Measurements from ENCODE around the gene TINAGL1.
"Not testable (repeated sequence)": the region's sequence is repeated elsewhere in the genome, so short reads cannot be mapped to it uniquely, and the experiment has no call there.

The TINAGL1 gene

GRCh38 chr1:31583995-31584868 lies 7.9 kb downstream of the TINAGL1 start:
- DNase-seq (ENCODE audit: low spot score): peak; percentile 57

GRCh38 chr1:31584869-31585735 lies 8.8 kb downstream of the TINAGL1 start:
- no peak for DNase-seq (ENCODE audit: low spot score)

GRCh38 chr1:31585736-31586365 lies 9.5 kb downstream of the TINAGL1 start:
- no peak for DNase-seq (ENCODE audit: low spot score)

- no peak for DNase-seq (ENCODE audit: low spot score)
Measured at GRCh38 chr1:31586376-31587327, 10.3 kb downstream of the TINAGL1 start.

- DNase-seq (ENCODE audit: low spot score): not testable (repeated sequence)
Measured at GRCh38 chr1:31587328-31587699, 11.0 kb downstream of the TINAGL1 start.

- peak; percentile 76 for DNase-seq (ENCODE audit: low spot score)
Measured at GRCh38 chr1:31587720-31588423, 11.6 kb downstream of the TINAGL1 start.

GRCh38 chr1:31588751-31589515 lies 12.6 kb downstream of the TINAGL1 start:
- peak; percentile 50 for DNase-seq (ENCODE audit: low spot score)

- DNase-seq (ENCODE audit: low spot score): no peak
Measured at GRCh38 chr1:31591425-31592093, 15.2 kb downstream of the TINAGL1 start.

GRCh38 chr1:31592132-31592531 lies 15.8 kb downstream of the TINAGL1 start:
- DNase-seq (ENCODE audit: low spot score): no peak

GRCh38 chr1:31593136-31593665 lies 16.9 kb downstream of the TINAGL1 start:
- no peak for DNase-seq (ENCODE audit: low spot score)

- DNase-seq (ENCODE audit: low spot score): peak; percentile 82
Measured at GRCh38 chr1:31593770-31594632, 17.7 kb downstream of the TINAGL1 start.

- no peak for DNase-seq (ENCODE audit: low spot score)
Measured at GRCh38 chr1:31595836-31596736, 19.8 kb downstream of the TINAGL1 start.

GRCh38 chr1:31596737-31597097 lies 20.4 kb downstream of the TINAGL1 start:
- no peak for DNase-seq (ENCODE audit: low spot score)

- no peak for DNase-seq (ENCODE audit: low spot score)
Measured at GRCh38 chr1:31598980-31599379, 22.7 kb downstream of the TINAGL1 start.

GRCh38 chr1:31600641-31601040 lies 24.3 kb downstream of the TINAGL1 start:
- DNase-seq (ENCODE audit: low spot score): no peak

- DNase-seq (ENCODE audit: low spot score): no peak
Measured at GRCh38 chr1:31602081-31602480, 25.8 kb downstream of the TINAGL1 start.

GRCh38 chr1:31605908-31606427 lies 29.7 kb downstream of the TINAGL1 start:
- no peak for DNase-seq (ENCODE audit: low spot score)
